Ectodermal cell (in vitro differentiated cells): ENCODE data around the gene TUBGCP2.
"Not testable (repeated sequence)": the region's sequence is repeated elsewhere in the genome, so short reads cannot be mapped to it uniquely, and the experiment has no call there.

ENCODE experiments used
- H3K27ac ChIP-seq: 2 replicates; pipeline ENCODE4 v1.7.0; 2013; ENCODE audit warnings: mild to moderate bottlenecking, low read depth, low read length; ENCODE audit not compliant: insufficient read depth, poor library complexity, severe bottlenecking
- H3K27me3 ChIP-seq: 2 replicates; pipeline ENCODE4 v1.7.0; 2013; ENCODE audit warnings: mild to moderate bottlenecking, low read length; ENCODE audit not compliant: insufficient read depth, control insufficient read depth, poor library complexity, severe bottlenecking
- H3K36me3 ChIP-seq: one replicate; pipeline ENCODE4 v1.7.0; 2013; ENCODE audit warnings: low read length; ENCODE audit not compliant: control insufficient read depth, insufficient read depth
- H3K4me1 ChIP-seq: one replicate; pipeline ENCODE4 v1.7.0; 2013; ENCODE audit warnings: low read length; ENCODE audit not compliant: control insufficient read depth, insufficient read depth
- H3K4me3 ChIP-seq: 2 replicates; pipeline ENCODE4 v1.7.0; 2013; ENCODE audit warnings: low read depth, low read length, control low read depth; ENCODE audit not compliant: insufficient read depth
- H3K9me3 ChIP-seq: 2 replicates; pipeline ENCODE4 v1.7.0; 2013; ENCODE audit warnings: mild to moderate bottlenecking, low read length, moderate library complexity; ENCODE audit not compliant: control insufficient read depth
- WGBS, 2 experiments: methylation state at CpG; one replicate each; pipeline ENCODE4 v1.1.7; 2013; ENCODE audit warnings: missing lambda C conversion rate in 2 of 2; 5-methylcytosine and 5-hydroxymethylcytosine counted together

Gene TUBGCP2

GRCh38 chr10:133324198-133324792 lies 15.6 kb upstream of the TUBGCP2 start:
- H3K36me3 ChIP-seq, result no peaks in the 10 kb centered on the region
- no peaks in the 10 kb centered on the region for H3K9me3 ChIP-seq
- WGBS, 2 experiments, result 7 to 8% methylated on average over 12 to 13 of the region's 13 CpGs
- no peak overlapping the region for H3K27ac ChIP-seq
- H3K4me1 ChIP-seq, result peaks cover 17% of the 10 kb centered on the region
- H3K27me3 ChIP-seq, result peaks cover 54% of the 10 kb centered on the region
- no peak overlapping the region for H3K4me3 ChIP-seq

GRCh38 chr10:133322064-133322709 lies 13.5 kb upstream of the TUBGCP2 start:
- H3K9me3 ChIP-seq, H3K27ac ChIP-seq, H3K36me3 ChIP-seq, H3K4me3 ChIP-seq: not testable (repeated sequence)
- peaks cover 11% of the 10 kb centered on the region for H3K4me1 ChIP-seq
- WGBS, 2 experiments, result 89 to 90% methylated on average over 10 to 12 of the region's 14 CpGs
- H3K27me3 ChIP-seq, result peaks cover 41% of the 10 kb centered on the region

- not testable (repeated sequence) for H3K4me1 ChIP-seq, H3K4me3 ChIP-seq, H3K27ac ChIP-seq, H3K9me3 ChIP-seq, H3K36me3 ChIP-seq
- H3K27me3 ChIP-seq, result peaks cover 28% of the 10 kb centered on the region
- 95 to 97% methylated on average over 6 of the region's 6 CpGs for WGBS, 2 experiments
Measured at GRCh38 chr10:133320852-133321422, 12.3 kb upstream of the TUBGCP2 start.

- Histone ChIP-seq H3K27ac (no peak overlapping the region), H3K4me3 (peak overlapping the region; percentile 34), H3K27me3 (peaks cover 15% of the 10 kb centered on the region), H3K4me1 (no peaks in the 10 kb centered on the region), H3K36me3 (no peaks in the 10 kb centered on the region), H3K9me3 (no peaks in the 10 kb centered on the region)
- WGBS, 2 experiments, result 10 to 11% methylated on average over 51 of the region's 51 CpGs
Measured at GRCh38 chr10:133318494-133319127, 9.9 kb upstream of the TUBGCP2 start.

GRCh38 chr10:133316732-133317131 lies 8.1 kb upstream of the TUBGCP2 start:
- H3K9me3 ChIP-seq, result no peaks in the 10 kb centered on the region
- H3K4me1 ChIP-seq, result no peaks in the 10 kb centered on the region
- H3K27me3 ChIP-seq, result peaks cover 15% of the 10 kb centered on the region
- H3K36me3 ChIP-seq, result no peaks in the 10 kb centered on the region
- no peak overlapping the region for H3K27ac ChIP-seq
- 78% methylated on average over 3 of the region's 7 CpGs; no CpG with 5 or more reads in 1 of the 2 experiments for WGBS, 2 experiments
- no peak overlapping the region for H3K4me3 ChIP-seq

- Histone ChIP-seq H3K36me3 (no peaks in the 10 kb centered on the region), H3K27ac (no peak overlapping the region), H3K4me1 (no peaks in the 10 kb centered on the region), H3K27me3 (peaks cover 15% of the 10 kb centered on the region), H3K4me3 (no peak overlapping the region), H3K9me3 (no peaks in the 10 kb centered on the region)
- 89 to 92% methylated on average over 8 of the region's 9 CpGs for WGBS, 2 experiments
Measured at GRCh38 chr10:133316266-133316665, 7.6 kb upstream of the TUBGCP2 start.

- H3K36me3 ChIP-seq, result no peaks in the 10 kb centered on the region
- no peak overlapping the region for H3K27ac ChIP-seq
- H3K4me3 ChIP-seq, result no peak overlapping the region
- 87 to 95% methylated on average over 5 of the region's 5 CpGs for WGBS, 2 experiments
- no peaks in the 10 kb centered on the region for H3K9me3 ChIP-seq
- H3K27me3 ChIP-seq, result peaks cover 15% of the 10 kb centered on the region
- no peaks in the 10 kb centered on the region for H3K4me1 ChIP-seq
Measured at GRCh38 chr10:133315847-133316246, 7.2 kb upstream of the TUBGCP2 start.

- WGBS, 2 experiments, result 92 to 93% methylated on average over 12 of the region's 12 CpGs
- H3K27ac ChIP-seq, result no peak overlapping the region
- peaks cover 8% of the 10 kb centered on the region for H3K36me3 ChIP-seq
- H3K27me3 ChIP-seq, result peaks cover 12% of the 10 kb centered on the region
- H3K9me3 ChIP-seq, result no peaks in the 10 kb centered on the region
- no peak overlapping the region for H3K4me3 ChIP-seq
- H3K4me1 ChIP-seq, result no peaks in the 10 kb centered on the region
Measured at GRCh38 chr10:133314911-133315310, 6.2 kb upstream of the TUBGCP2 start.

- WGBS, 2 experiments, result 93% methylated on average over 4 of the region's 4 CpGs
- H3K9me3 ChIP-seq, result no peaks in the 10 kb centered on the region
- no peak overlapping the region for H3K4me3 ChIP-seq
- H3K27ac ChIP-seq, result no peak overlapping the region
- H3K36me3 ChIP-seq, result peaks cover 10% of the 10 kb centered on the region
- H3K4me1 ChIP-seq, result no peaks in the 10 kb centered on the region
- no peaks in the 10 kb centered on the region for H3K27me3 ChIP-seq
Measured at GRCh38 chr10:133313192-133313591, 4.5 kb upstream of the TUBGCP2 start.

- H3K4me1 ChIP-seq, result no peaks in the 10 kb centered on the region
- H3K36me3 ChIP-seq, result peaks cover 10% of the 10 kb centered on the region
- no peak overlapping the region for H3K4me3 ChIP-seq
- no peak overlapping the region for H3K27ac ChIP-seq
- H3K27me3 ChIP-seq, result no peaks in the 10 kb centered on the region
- 91 to 93% methylated on average over 9 of the region's 9 CpGs for WGBS, 2 experiments
- no peaks in the 10 kb centered on the region for H3K9me3 ChIP-seq
Measured at GRCh38 chr10:133312769-133313145, 4.1 kb upstream of the TUBGCP2 start.
